ENCODE data around the gene AHCYL2.

DNA sequence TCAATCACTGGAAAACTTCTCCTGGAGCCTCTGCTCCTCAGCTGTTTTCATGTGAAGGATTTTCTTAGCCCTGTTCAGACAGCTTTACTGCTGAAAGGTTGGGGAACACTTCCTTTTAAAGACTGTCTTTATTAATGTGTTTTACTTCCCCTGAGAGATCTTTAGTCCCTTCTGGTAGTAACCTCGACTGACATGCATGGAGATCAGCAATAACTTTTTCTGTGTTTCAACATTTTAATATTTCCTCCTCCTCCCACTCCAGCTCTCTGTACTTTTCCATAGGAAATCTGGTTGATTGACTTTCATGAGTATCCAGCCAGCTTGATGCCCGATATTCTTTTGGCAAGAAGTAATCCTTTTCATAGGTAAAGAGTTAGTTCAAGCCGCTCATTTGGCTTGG lies 146.7 kb downstream of the AHCYL2 start:
- TF ChIP-seq, protein P1, sequence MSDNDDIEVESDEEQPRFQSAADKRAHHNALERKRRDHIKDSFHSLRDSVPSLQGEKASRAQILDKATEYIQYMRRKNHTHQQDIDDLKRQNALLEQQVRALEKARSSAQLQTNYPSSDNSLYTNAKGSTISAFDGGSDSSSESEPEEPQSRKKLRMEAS (IDR thresholded peaks at IDR 0.05; ENCODE audit: low read depth, low read length): no peak
- no peak for TF ChIP-seq CTCF (IDR thresholded peaks at IDR 0.05; ENCODE audit: low read depth, low read length)

Data from NB4 (cell line).